ENCODE measurements around the gene ACTR3.
A peak's percentile ranks its signal among the peaks of the same experiment; 100 is the strongest.

ACTR3 gene

DNA sequence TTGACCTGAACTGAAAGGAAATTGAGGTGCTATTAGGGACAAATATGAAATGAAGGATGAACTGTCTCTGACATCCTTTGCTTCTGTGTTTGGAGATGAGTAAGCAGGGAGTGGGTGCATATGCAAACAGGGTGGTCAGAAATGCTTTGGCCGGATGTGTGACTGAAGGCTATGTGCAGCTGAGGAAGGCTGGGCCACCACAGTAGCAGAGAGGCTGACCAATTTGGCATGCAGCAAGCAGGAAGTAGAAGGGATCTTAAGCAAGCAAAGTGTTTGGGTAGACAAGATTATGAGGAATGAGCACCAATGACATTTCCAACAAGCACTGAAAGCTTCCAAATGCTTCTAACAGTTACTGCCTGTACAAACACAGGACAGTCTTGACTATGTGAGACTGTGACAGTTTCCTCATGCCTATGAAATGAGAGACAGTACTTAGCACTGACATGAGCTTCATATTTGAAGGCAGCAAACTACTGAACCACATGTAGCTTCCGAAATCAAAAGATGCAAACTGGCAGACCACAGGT lies 3.3 kb upstream of the ACTR3 start:
- DNase-seq (ENCODE audit: low read depth) = peak; percentile 91
- TF ChIP-seq, protein P1, sequence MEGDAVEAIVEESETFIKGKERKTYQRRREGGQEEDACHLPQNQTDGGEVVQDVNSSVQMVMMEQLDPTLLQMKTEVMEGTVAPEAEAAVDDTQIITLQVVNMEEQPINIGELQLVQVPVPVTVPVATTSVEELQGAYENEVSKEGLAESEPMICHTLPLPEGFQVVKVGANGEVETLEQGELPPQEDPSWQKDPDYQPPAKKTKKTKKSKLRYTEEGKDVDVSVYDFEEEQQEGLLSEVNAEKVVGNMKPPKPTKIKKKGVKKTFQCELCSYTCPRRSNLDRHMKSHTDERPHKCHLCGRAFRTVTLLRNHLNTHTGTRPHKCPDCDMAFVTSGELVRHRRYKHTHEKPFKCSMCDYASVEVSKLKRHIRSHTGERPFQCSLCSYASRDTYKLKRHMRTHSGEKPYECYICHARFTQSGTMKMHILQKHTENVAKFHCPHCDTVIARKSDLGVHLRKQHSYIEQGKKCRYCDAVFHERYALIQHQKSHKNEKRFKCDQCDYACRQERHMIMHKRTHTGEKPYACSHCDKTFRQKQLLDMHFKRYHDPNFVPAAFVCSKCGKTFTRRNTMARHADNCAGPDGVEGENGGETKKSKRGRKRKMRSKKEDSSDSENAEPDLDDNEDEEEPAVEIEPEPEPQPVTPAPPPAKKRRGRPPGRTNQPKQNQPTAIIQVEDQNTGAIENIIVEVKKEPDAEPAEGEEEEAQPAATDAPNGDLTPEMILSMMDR (conservative IDR thresholded peaks at IDR 0.05; ENCODE audit: control insufficient read depth, insufficient read depth, low read depth, low read length) = no peak
- no peak overlapping the region for H3K4me3 ChIP-seq (ENCODE audit: control insufficient read depth, low read depth, low read length)

DNA sequence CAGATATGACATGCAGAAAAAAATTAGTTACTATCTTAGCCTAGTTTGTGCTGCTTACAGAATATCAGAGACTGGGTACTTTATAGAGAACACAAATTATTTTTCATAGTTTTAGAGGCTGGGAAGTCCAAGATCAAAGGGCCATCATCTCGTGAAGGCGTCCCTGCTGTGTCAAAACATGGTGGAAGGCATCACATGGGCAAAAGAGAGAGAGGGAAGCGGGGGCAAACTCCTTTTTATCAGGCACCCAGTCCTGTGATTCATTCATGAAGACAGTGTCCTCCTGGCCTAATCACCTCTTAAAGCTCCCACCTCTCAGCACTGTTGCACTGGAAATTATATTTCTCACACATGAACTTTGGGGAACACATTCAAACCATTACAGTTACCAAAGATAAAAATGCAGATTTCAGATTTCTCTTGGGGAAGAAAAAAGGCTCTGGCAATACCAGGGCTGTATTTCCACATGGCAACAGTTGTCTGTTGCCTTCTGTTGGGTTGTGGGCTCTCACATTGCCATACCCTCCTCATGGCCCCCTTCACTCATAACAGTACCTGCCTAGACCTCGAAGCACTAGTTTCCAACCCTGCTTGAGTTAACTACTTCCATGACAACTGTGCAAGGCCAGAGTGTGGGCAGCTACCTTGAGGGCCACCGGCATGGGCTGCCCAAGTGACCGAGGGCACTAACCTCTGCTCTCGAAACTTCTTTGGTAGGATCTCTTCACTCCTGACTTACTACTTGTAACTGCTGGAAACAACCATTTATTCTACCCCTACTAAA lies 2.7 kb upstream of the ACTR3 start:
- no peak for DNase-seq (ENCODE audit: low read depth)
- TF ChIP-seq, protein P1 (conservative IDR thresholded peaks at IDR 0.05; ENCODE audit: control insufficient read depth, insufficient read depth, low read depth, low read length) = no peak
- H3K4me3 ChIP-seq (ENCODE audit: control insufficient read depth, low read depth, low read length) = no peak overlapping the region

DNA sequence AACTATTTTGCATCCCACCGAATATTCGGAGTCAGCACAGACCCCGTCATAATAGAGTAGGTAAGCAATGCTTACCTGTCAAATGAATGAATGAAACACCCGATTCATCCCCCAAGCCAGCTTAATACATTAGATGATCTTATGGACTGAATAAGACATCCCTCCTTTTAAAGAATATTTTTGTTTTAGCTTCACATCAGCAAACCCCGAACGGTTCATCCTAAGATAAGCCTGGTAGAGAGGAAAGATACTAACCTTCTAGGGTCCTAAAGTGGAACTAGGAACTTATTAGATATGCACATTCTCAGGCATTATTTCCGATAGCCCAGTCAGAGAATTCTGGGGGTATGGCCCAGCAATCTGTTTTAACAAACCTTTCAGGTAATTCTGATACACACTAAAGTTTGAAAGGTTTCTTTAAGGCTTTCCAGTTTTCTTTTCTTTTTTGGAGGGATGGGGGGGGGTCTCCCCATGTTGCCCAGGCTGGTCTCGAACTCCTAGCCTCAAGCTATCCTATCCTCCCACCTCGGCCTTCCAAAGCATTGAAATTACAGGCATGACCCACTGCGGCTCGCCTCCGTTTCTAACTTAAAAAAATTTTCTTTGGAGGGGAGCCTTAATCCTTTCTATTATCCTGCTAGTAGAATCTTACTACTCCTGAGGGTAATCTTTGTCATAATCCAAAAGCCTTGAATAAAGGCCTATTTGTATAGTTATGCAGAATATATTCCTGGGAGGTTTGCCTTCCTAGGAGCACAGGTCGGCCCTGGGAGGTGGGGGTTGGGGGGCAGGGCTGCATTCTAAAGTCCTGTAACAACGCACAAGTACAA lies 1.0 kb upstream of the ACTR3 start:
- TF ChIP-seq, protein P1 (conservative IDR thresholded peaks at IDR 0.05; ENCODE audit: control insufficient read depth, insufficient read depth, low read depth, low read length) = no peak
- no peak for DNase-seq (ENCODE audit: low read depth)
- peak overlapping the region; percentile 81 for H3K4me3 ChIP-seq (ENCODE audit: control insufficient read depth, low read depth, low read length)

DNA sequence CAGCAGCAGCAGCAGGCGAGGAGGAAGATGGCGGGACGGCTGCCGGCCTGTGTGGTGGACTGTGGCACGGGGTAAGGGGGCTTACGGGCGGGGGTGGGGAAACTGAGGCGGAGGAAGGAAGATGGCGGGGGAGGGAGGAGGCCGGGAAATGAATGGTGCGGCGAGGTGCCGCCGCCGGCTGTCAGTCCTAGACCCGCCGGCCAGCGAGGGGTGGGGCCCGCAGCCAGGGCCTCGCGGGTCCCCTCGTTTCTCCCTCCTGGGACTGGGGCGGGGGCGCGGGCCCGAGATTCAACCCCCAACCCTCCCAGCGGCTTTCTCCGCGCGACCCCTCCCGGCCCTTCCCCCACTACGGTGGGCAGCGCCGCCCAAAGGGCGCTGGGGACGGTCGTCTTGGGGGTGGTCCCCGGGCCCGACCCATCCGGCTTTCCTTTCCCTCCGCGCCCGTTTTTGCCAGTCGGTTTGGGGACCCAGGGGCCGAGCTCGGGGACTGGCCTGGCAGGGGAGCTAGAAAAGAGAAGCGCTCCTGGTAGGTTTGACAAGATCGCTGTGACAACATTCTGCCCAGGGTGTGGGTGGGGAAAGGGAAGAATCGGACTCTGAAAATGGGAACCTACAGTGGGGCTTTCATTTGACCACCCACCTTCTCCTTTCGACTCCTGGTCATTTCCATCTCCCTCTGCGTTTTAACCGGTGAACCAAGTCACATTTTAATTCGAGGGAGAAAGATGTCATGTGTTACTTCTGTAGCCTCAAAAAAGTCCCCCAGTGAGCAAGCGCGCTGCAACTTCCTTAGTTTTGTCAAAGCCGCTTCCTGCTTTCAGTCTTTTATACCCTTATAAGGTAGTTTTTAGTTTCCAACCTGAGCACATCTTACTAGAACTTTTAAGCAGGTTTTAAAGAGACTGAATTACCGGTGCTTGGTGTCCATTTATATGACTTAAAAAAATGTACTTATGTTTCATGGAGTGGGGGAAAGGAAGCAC lies 655 bp downstream of the ACTR3 start:
- TF ChIP-seq, protein P1 (conservative IDR thresholded peaks at IDR 0.05; ENCODE audit: control insufficient read depth, insufficient read depth, low read depth, low read length) = no peak
- peak overlapping the region; percentile 88 for H3K4me3 ChIP-seq (ENCODE audit: control insufficient read depth, low read depth, low read length)
- peak; percentile 62 for DNase-seq (ENCODE audit: low read depth)

DNA sequence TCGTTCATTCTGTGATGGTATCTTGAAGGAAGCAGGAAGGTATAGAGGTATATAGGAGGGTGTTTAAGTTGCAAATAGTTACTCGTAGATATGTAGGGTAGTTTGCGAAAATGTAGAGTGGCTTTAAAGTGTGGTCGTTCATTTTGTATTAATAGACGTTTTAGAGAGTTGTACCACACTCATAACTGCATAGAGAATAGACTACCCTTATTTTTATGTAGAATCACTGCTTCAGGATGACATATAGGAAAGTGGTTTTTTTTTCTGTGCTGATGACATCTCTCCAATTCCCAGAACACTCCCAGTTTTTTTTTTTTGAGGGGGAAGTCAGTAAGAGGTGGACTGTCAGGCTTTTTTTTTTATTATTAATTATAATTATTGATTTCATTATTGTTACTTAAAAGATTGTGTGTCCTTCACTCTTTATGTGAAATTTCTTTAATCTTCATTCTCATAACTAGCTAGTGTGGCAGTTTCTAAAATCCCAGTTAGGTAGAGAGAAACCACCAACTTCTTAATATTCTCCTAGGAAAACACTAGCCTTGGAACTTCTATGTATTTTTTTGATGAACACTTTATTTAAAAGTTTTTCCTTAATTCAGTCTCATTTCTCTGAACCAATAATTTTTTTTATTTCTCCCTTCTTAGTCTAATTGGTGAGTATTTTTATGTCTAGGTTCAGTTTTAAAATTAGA lies 1.5 kb downstream of the ACTR3 start:
- H3K4me3 ChIP-seq (ENCODE audit: control insufficient read depth, low read depth, low read length) = peak overlapping the region; percentile 88
- no peak for DNase-seq (ENCODE audit: low read depth)
- TF ChIP-seq, protein P1 (conservative IDR thresholded peaks at IDR 0.05; ENCODE audit: control insufficient read depth, insufficient read depth, low read depth, low read length) = no peak
